Measurements from ENCODE around the gene ITPR1.
"Not testable (repeated sequence)": the region's sequence is repeated elsewhere in the genome, so short reads cannot be mapped to it uniquely, and the experiment has no call there.

ITPR1 gene

DNA sequence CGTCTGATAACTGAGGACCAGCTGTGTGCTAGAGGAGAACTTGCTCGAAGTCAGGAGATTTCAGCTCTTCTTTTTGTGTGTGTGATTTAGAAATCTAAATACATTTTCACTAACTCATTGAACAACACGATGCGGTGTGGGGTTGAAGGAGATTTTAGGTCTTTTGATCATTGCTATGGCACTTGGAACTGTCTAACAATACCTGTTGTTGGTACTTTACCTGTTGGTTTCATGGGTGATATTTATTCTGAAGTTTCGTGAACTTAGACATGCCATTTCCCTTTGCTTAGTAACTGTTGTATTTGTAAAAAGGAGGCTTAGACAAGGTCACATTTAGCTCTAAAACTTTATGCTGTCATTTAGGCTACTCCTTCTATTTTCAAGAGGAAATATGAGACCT is 99.9 kb downstream of the ITPR1 start:
- DNase-seq (ENCODE audit: low read depth in 2 of 2) = no peak

DNA sequence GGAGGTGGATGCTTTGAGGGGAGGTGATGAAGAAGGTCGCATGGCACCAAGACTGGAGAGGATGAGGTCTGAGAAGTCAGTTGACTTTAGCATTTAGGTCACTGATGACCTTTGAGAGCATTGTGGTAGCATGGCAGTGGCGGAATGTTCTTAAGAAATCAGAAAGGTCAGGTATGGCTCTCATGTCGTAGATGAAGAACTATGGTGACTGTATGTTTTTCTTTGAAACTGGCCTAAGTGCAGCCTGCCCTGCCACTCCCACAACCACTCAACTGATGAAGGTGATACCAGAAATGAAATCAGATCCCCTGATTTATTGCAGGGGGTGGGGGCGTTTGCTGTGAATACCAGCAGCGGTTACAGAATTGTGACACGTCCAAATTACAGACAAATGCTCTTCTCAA is 102.6 kb downstream of the ITPR1 start:
- no peak for DNase-seq (ENCODE audit: low read depth in 2 of 2)

DNA sequence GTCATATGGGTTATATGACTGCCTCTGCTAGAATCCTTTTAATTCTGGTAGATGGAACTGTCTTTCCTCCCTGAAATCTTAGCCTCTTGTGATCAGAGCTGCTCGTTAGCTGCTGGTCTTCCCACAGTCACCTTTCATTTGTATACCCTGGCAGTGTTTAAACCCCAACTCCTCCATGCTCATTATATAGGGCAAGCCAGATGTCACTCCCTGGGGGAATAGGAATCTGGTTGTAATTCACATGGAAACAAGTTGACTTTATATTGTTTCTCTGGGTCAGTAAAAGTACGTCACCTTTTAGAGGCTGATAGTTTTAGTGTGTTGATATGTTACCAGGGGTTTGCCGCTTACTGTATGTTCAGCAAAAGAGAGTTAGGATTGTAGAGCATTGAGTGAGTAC is 103.5 kb downstream of the ITPR1 start:
- DNase-seq (ENCODE audit: low read depth in 2 of 2) = no peak

DNA sequence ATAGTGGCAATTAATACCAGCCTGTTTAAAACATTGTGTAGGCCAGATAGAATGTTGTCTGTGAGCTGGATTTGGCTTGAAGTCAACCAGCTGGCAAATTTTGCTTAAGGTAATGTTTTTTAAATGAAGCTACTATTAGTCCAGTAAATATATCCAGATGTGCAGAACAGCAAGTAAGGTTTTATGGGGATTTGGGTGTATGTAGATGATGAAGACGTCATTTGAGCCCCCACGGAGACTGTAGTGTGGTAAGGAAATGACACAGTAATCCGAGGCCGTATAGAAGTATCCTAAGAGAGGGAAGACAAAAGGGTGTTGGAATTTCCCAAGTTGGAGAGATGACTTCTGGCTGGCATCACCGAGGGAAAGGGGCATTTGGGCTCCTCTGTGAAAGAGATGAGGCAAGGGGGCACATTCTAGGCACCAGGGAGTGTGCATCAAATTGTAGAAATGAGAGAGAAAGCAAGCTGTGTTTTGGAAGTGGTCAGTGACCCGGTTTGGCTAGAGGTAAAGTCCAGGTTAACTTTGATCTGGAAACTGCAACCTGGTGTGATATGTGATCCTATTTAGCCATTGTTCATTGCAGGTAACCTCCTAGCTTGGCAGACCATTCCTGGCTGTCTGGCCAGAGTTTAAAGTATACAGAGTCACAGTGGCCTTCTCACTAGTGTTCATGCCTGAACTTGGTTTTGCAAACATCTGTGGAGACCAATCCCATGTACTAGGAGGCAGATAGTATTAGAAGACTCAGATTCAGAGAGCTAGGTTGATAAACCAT is 104.2 kb downstream of the ITPR1 start:
- no peak for DNase-seq (ENCODE audit: low read depth in 2 of 2)

DNA sequence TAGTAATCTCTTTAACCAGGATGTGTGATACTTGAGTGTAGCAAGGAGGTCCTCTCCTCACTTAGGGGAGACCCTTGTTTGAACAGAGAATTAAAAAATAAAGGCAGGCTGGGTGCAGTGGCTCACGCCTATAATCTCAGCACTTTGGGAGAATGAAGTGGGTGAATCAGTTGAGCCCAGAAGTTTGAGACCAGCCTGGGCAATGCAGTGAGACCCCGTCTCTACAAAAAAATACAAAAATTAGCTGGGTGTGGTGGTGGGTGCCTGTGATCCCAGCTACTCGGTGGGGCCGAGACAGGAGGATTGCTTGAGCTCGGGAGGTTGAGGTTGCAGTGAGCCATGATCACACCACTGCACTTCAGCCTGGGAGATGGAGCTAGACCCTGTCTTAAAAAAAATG is 105.1 kb downstream of the ITPR1 start:
- not testable (repeated sequence) for DNase-seq (ENCODE audit: low read depth in 2 of 2)

DNA sequence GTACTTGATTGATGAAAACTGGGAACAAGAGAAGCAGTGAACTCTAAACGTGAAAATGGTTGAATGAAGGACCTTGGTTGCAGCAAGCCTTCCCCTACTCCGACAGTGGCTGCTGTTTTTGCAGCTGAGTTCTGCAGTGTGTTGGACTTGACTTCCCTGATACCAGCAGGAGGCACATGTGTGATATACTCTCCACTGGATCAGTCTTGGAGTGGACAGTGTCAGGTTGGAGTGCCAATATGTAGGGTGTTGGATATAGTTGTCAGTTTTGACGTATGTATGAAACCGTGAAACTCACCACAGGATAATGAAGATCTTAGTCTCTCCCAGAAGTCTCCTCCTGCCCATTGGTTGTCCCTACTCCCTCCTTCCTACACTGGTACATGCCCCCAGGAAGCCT is 106.5 kb downstream of the ITPR1 start:
- no peak for DNase-seq (ENCODE audit: low read depth in 2 of 2)

DNA sequence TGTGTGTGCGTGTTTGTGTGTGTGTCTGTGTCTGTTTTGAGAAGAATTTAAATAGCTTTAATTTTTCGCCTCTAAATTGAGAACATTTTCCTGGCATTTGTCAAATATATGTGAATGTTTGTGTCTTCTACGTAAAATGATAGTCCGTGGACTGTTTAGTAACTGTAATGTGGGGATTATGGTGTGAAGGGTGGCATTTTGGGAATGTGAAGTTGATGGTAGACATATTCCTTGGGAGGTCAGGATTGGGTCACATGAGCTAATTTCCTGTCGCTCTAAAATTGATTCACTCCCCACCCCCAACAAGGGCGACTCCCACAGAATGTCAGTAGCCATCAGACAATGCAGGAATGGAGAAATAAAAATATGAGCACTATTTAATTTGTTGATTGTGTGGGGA is 107.3 kb downstream of the ITPR1 start:
- DNase-seq (ENCODE audit: low read depth in 2 of 2) = no peak

DNA sequence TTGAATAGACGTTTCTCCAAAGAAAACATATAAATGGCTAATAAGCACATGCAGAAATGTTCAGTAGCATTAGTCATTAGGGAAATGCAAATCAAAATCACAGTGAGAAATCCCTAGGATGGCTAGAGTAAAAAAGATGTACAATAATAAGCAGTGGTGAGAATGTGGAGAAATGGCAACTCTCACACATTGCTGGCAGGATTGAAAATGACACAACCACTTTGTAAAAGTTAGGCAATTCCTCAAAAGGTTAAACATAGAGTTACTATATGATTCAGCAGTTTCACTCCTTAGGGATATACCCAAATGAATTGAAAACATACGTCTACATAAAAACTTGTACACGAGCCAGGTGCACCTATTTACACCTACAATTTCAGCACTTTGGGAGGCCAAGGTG is 108.7 kb downstream of the ITPR1 start:
- no peak for DNase-seq (ENCODE audit: low read depth in 2 of 2)

DNA sequence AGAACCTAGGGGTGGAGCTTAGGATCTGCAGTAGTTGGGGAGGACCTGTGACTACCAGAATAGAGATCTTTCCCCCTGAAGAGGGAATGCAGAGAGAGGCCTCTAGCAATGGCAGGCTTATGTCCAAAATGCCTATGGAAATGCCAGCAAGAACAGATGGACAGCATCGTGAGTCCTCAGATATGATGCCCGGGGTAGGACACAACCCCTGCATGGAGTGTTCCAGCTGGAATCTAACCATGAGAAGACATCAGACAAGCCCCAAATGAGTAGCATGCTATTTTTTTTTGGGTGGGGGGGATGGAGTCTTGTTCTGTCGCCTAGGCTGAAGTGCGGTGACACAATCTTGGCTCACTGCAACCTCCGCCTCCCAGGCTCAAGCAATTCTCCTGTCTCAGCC is 111.5 kb downstream of the ITPR1 start:
- DNase-seq (ENCODE audit: low read depth in 2 of 2) = no peak

DNA sequence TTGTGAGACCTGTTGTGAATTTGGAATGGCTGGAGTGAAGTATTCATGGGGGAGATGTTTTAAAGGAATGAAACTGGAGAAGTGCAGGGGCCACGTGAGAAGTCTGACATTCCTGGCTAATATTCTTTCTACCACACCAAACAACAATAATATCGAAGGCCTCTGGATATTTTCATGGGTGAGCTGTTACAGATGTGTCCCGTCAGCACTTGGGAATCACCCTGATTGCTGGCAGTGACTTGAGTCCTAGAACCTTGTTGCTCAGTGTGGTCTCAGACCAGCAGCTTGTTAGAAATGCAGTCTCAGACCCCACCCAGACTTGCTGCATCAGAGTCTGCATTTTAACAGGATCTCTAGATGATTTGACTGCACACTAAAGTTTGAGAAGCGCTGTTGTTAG is 113.8 kb downstream of the ITPR1 start:
- no peak for DNase-seq (ENCODE audit: low read depth in 2 of 2)

DNA sequence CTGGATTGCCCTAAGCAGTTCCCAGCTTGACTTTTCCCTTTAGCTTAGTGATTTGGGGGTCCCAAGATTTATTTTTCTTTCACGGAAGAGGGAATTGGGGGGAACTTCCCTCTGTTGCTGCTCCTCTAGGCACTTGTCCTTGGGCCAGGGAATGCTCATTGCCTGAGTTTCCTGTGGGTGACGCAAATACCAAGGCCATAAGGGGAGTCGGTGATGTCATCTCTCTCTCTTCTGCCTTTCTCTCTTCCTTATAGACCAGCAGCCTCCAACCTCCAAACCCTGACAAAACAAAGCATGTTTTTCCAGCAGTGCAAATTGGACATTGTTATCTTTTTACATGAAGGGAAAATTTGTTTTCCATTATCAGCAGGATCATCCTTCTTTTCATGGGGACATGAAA is 120.2 kb downstream of the ITPR1 start:
- DNase-seq (ENCODE audit: low read depth in 2 of 2) = no peak

DNA sequence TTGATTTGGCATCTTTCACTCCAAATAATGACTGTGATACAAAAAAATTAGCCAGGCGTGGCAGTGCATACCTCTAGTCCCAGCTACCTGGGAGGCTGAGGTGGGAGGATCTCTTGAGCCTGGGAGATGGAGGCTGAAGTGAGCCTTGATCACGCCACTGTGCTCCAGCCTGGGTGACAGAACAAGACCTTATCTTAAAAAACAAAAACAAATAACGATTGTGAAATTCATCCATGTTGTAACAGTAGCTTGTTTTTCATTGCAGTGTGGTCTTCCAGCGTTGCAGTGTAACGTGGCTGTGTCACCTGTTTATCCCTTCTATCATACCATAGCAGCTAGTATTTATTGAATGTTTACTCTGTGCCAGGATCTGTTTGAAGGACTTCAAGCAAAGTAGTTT is 120.9 kb downstream of the ITPR1 start:
- DNase-seq (ENCODE audit: low read depth in 2 of 2) = no peak

DNA sequence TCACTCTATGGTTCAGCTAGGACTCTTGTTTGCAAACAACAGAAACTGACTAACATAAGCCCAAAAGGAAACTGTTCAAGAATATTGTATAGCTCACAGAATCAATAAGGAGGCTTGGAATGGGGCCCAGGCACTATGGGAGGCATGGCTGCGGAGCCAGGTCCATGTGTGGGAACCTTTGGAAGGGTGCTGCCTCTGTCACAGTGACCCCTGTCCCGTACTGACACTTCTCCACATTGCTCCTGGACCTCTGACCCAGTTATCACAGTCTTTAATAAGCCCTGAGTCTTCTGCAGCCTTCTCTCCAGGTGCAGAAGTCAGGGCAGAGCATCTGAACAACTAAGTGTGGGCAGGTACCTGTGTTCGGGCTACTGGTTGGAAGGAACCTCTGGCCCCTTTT is 121.8 kb downstream of the ITPR1 start:
- no peak for DNase-seq (ENCODE audit: low read depth in 2 of 2)

DNA sequence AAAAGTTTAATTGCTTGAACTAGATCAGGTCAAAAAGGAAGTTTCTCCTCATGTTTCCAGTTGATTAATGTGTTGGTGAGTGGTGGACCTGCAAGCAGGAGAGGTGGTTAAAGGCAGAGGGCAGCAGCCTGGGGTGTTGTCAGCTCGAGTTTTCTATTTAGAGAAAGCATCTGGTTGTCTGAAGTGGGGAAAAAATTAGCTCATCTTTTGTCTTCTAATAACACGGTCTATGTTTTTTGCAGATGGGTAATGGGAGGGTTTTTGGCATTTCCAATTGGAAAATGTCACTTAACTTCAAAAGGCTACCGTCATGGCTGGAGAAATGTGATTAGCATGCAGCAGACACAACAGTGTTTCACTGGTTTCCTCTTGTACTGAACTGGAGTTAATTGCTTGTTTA is 122.6 kb downstream of the ITPR1 start:
- no peak for DNase-seq (ENCODE audit: low read depth in 2 of 2)

DNA sequence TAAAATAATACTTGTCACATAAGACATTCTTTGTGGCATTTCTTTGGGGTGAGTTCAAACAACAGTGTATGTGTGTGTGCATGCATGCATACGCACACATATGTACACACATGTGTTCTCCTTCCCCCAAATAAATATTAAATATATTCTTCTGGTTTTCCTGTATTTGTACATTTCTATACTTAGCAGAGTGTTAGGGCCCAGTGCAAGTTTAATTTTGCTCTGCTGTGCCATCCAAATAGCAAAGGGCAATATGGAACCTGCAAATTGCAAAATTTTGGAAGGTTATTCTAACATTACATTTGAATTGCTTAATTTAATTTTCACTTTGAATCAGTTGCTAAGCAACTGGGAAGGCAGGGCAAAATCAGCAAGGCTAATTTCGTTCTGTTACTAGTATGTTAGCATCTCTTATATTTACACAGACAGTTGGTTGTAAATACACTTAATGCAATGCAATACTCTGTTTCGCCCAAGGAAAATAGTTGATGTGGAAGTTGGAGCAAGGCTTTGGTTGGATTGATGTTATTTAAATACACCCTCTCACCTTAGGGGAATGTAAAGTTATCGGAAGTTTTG is 130.4 kb downstream of the ITPR1 start:
- DNase-seq (ENCODE audit: low read depth in 2 of 2) = no peak

DNA sequence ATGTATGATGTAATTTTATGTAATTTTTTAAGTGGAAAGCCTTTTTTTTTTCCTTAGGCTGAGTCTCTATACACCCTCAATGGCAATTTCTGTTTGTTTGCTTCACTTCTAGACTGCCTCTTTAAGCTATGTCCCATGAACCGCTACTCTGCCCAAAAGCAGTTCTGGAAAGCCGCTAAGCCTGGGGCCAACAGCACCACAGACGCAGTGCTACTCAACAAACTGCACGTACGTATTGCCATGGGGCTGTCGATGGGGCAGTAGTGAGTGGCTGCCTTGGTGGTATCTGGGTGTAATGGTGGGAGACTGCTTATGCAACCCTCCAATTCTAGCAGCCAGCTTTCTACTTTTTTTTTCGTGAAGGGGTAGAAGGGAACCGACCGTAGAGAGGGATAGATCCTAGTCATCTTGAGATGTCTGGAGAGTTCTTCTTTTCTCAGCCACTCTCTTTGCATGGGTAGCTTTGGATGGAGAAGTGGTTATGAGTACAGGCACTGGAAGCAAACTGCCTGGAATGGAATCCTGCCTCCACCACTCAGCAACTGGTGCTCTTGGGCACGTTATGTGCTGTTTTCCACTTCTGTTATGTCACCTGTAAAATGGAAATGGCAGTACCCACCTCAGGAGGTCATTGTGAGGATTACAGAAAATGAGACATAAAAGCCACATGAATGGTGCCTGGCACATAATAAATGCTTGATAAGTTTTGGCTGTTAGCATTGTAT is 134.7 kb downstream of the ITPR1 start:
- no peak for DNase-seq (ENCODE audit: low read depth in 2 of 2)

DNA sequence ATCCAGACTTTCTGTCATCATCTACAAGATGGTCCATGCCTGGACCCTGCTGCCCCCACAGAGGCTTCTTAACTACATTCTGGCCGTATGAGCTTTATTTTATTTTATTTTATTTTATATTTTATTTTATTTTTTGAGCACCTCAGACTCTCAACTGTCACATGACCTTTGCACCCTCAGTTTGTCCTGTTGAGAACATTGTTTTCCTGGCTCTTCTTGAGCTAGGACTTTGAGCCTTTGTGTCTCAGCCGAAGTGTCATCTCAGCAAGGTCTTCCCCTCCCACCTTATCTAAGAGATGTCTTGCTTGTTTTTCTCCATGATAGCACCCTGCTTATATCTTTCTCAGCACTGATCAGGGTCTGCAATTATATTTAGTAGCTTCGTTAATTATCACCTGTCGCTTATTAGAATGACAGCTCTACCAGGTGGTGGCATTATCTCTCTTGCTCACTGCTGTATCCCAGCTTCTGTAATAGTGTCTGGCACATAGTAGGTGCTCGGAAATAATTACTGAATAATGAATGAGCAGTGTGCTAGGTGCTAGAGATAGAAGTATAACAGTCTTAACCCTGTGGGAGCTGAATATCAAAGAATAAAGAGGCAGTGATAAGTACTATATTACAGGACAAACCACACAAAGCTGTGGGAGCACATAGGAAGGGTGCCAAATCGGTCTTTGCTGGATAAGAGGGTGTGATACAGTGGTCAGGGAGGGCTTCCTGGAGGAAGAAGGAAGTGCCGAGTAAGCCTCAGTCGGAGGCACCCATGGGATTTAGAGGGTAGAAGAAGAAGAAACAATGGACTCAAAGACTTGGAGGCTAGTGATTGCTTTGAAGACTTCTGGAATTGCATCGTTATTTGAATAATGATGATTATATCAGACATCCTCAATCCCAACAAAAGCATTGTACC is 136.2 kb downstream of the ITPR1 start:
- DNase-seq (ENCODE audit: low read depth in 2 of 2) = no peak

DNA sequence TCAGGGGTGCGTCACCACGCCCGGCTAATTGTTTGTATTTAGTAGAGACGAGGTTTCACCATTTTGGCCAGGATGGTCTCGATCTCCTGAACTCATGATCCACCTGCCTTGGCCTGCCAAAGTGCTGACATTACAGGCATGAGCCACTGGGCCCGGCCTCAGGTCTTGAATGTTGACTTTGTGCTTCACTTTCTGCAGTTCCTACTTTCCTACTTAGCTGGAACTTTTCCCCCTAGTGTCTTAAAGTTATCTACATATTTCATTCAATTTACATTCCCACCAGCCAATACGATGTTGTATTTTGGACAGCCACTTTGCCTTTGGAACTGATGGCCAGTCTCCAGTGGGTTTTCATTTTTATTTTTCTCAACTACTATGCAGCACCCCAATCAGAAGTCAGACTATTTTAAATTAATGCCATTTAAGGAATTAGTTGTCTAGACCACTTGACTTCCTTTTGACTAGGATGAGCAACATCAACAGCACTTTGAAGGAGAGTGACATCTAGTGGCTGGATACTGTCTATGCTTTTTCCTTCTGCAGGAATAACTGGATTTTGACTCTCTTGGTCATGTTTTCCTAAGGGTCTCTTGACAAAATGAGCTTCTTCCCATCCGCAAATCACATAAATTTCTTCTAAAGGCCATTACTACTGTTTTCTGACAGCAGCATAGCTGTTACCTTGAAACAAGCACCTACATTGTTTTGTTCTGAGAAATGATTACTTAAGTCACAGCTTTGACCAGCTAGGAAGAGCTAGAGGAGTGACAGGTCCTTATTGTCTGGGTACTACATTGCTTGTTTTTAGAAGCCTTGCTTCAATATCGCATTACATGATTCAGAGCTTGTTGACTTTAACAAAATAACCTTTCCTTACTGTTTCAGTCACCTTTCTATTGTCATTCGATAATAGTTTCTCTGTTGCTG is 140.2 kb downstream of the ITPR1 start:
- no peak for DNase-seq (ENCODE audit: low read depth in 2 of 2)

DNA sequence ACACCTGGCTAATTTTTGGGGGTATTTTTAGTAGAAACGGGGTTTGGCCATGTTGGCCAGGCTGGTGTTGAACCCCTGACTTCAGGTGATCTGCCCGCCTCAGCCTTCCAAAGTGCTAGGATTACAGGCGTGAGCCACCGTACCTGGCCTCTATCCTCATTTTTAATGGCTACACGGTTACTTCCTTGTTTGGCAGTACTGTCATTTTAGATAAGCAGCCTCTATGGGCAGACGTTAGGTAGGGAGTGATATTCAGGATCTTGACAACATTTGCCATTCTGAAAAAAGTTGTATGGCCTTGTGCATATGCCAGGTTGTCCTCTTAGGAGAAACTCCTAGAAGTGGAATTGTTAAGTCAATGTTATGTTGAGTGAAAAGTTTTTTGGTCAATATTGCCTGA is 141.7 kb downstream of the ITPR1 start:
- no peak for DNase-seq (ENCODE audit: low read depth in 2 of 2)

DNA sequence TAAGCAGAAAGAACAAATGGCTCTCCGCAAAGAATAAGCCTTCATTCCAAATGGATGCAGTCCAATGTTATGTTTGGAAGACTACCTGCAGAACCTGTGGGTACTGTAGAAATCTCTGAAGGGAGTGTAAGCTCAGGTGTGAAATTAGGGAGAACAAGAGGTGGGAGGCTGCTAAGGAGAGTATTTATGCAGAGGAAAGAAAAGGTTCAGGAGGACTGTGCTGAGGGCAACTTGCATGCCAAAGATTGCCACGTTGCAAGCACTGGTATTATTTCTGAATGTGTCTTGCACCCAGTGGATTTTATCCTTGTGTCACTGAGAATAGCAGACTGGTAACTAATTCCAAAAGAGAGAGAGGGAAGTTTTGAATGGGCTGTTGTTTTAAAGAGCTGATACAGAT is 144.1 kb downstream of the ITPR1 start:
- DNase-seq (ENCODE audit: low read depth in 2 of 2) = no peak
